DMS 273 (cell line): ENCODE results near the gene LLGL2.
A peak's percentile ranks its signal among the peaks of the same experiment; 100 is the strongest.

Source experiments
- DNase-seq: peaks from one replicate; lab custom pipeline; 2025; ENCODE audit not compliant: unreplicated experiment; lab: John Stamatoyannopoulos, UW

Gene LLGL2

GRCh38 chr17:75490953-75491649 lies 34.4 kb upstream of the LLGL2 start:
- DNase-seq = no peak

GRCh38 chr17:75491680-75492079 lies 33.8 kb upstream of the LLGL2 start:
- no peak for DNase-seq

DNA sequence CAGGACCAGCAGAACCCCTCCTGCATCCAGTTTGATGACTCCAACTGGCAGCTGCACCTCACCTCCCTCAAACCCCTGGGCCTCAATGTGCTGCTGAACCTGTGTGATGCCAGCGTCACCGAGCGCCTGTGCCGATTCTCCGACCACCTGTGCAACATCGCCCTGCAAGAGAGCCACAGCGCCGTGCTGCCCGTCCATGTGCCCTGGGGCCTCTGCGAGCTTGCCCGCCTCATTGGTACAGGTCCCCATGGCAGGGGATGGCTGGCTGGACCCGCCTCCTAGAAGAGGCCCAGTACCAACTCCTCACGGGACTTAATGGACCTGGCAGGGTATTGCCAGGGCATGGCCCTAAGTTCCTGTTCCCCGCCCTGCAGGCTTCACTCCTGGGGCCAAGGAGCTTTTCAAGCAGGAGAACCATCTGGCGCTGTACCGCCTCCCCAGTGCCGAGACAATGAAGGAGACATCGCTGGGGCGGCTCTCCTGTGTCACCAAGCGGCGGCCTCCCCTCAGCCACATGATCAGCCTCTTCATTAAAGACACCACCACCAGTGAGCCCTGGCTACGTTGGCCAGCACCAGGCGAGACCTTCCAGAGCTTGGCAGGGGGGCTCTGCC lies 32.8 kb upstream of the LLGL2 start:
- DNase-seq = no peak

GRCh38 chr17:75493476-75494129 lies 31.9 kb upstream of the LLGL2 start:
- DNase-seq = no peak

- no peak for DNase-seq
These were observed 31.1 kb upstream of the LLGL2 start for GRCh38 chr17:75494326-75494877.

- no peak for DNase-seq
These were observed 29.5 kb upstream of the LLGL2 start for GRCh38 chr17:75496005-75496404.

- no peak for DNase-seq
These were observed 27.3 kb upstream of the LLGL2 start for GRCh38 chr17:75498039-75498725.

- no peak for DNase-seq
These were observed 26.7 kb upstream of the LLGL2 start for GRCh38 chr17:75498726-75499213.

- no peak for DNase-seq
These were observed 26.0 kb upstream of the LLGL2 start for GRCh38 chr17:75499313-75500022.

DNA sequence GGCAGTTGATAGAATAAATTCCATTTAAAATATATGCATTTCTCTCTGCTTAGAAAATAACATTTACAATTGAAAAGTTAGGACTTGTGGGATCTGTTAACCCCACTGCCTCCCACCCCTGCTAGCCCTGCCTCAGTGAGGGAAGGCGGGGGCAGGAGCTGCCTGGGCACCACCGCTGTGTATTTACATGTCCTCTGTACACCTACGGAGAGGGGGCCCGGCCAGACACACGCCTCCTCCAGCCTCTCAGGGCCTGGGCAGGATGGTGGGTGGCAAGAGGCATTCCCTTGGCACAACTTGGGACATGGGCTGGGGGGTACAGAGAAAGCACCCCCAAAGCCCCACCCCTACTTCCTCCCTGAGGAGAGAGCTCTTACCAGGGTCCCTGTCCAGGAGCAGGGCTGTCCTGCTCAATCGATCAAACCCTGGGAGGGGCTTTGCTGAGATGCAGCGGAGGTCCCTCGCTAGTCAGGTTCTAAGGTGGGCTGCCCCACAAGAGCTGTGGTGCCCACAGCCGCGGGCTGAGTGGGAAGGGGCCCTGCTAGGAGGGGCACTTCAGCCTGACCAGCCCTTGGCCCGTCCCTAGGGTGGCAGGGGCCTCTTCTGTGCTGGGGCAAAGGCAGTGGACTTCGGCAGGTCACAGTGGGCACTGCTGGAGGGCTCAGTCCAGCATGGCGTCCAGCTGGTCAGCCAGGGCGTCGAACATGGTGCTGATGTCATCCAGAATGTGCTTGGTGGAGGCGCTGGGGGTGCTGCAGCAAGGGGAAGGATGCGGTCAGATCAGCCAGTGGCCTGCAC lies 24.9 kb upstream of the LLGL2 start:
- no peak for DNase-seq

DNA sequence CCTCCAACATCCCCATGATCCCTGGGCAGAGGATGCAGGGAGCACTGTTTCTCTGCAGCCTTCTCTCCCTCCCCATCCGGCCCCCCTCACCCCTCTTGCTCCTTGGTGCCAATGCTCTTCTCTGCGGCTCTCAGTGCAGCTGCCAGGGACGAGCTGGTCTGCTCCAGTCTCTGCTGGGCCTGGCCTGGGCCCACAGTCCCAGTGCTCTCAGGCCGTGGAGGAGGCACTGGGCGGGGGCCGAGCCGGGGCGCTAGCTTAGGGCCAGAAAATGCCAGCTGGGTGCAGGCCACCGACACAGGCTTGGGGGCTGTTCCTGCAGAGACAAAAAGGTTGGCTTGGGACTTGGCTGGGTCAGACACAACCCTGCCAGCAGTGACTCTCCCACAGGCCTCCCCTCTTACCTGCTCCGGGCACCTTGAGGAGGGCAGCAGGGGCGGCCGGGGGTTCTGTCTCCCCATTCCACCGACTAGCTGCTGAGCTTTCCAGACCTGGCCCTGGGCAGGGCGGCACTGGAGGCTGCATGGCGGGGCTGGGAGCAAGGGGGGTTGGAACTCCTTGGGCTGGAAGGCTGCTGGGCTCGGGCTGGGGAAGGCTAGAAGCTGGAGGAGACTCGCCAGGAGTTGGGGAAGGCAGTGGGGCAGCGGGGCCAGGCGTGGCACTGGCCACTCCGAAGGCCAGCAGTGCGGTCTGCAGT lies 24.0 kb upstream of the LLGL2 start:
- no peak for DNase-seq

DNA sequence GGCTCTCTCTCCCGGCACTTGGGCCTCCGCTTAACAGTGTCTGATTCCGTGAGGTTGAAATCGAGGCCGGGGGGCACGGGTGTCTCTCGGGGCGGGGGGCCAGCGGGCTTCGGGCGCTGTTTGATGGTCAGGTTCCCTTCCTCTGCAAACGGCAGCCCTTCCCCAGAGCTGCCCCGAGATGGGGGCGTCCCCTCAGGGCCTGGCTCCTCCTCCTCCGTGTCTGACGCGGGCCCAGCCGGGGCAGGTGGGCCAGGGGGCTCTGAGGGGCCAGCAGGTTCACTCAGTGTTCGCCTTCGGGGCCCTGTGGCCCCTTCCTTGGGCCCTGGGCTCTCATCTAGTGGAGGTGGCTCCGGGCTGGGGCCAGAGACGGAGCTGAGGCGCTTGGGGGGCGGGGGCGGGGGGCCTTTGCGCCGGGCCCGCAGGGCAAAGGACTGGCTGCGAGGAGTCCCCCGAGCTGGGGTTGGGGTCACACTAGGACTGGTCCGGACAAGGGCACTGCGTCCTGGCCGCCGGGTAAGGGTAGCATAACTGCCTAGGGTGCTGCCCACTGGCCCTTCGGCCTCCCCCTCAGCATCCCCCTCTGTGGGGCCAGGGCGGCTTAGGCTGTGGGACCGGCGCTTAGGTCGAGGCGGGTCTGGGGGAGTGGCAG lies 23.3 kb upstream of the LLGL2 start:
- no peak for DNase-seq

DNA sequence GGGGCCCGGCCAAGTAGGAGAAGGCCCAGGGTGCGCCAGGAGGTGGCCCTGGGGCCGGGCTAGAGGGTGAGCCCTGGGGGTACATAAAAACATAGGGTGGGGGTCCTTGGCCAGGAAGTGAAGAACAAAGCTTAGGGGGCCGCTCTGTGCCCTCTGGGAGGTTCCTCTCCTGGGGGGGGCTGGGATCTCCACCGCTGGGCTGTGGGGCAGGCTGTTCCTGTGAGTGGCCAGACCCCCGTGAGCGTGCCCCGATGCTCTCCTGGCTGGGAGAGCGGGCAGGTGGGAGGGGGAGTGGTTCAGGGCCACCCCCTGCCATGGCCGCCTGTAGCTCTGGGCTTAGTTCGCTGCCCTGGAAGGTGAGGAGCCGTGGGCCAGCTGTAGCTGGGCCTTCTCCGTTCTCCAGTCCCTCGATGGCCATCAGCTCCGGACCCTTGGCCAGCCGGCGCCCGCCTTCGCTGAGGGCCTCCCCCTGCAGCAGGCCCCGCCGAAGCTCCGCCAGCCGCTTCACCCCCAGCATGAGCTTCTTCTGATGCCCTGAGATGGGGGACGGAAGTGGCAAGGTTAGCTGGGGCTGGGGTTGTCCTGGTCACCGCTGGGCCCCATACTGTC lies 22.7 kb upstream of the LLGL2 start:
- DNase-seq = no peak

DNA sequence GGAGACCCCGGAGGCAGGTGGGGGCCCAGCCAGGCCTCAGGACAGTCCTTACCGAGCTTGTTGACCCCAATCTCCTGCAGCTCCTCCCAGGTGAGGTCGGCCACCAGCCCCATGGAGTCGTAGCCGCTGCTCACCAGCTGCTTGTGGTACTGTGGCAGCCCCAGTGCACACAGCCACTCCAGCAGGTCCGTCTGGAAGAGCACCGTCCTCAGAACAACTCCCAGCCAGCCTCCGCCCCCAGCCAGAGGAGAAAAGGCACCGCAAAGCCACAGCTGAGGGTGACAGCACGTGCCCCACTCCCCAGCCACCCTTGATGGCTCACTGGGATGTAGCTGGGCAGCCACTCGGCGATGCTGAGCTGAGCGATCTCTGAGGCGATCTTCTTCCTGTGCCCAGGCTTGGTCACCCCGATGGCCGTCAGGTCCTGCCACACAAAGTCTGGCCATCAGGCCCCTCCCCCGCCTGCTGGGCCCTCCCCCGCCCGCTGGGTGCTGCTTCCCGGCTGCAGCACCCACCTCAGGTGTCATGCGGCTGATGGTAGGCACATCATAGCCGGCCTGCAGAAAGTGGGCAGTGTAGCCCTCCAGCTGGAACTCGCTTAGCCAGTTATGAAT lies 22.1 kb upstream of the LLGL2 start:
- DNase-seq = no peak

DNA sequence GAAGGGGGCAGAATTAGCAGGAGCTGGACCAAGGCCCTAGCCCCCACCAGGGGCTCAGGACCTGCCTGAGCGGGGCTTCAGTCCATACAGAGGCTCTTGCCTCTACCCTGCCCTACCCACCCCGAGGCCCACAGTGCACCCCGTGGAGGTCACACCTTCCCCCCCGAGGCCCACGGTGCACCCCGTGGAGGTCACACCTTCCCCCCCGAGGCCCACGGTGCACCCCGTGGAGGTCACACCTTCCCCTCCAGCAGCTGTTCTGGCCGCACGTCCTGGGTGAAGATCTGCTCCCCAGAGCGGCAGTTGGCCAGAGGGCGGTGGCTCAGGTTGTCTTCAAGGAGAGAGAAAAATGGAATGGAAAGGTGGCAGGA lies 21.5 kb upstream of the LLGL2 start:
- no peak for DNase-seq

- DNase-seq = peak; percentile 48
These were observed 20.9 kb upstream of the LLGL2 start for GRCh38 chr17:75504347-75505151.

- no peak for DNase-seq
These were observed 20.4 kb upstream of the LLGL2 start for GRCh38 chr17:75505152-75505409.

DNA sequence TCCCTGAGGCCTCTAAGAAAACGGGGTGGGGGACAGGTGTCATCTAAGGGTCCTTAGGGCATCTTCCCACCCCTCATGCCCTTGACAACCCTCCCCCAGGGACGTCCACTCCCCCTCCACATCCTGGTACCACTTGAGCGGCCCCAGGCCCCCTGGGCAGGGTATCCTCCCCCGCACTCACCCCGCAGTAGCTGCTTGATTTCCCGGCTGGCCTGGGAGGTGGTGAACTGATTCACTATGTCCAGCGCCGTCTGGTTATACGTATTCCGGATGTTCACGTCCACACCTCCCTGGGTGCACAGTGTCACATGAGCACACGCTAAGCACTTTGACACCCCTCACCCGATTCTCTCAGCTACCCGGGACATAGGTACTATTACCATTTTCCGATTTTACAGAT lies 19.9 kb upstream of the LLGL2 start:
- no peak for DNase-seq
